Measurements from ENCODE around the gene SNRPN. TPM values are rescaled to one million over a fixed set of nuclear protein-coding genes. Genes with fewer than 3 reads are reported as not detected.

The SNRPN gene
- total RNA-seq, 1 donor, result 117 TPM

DNA sequence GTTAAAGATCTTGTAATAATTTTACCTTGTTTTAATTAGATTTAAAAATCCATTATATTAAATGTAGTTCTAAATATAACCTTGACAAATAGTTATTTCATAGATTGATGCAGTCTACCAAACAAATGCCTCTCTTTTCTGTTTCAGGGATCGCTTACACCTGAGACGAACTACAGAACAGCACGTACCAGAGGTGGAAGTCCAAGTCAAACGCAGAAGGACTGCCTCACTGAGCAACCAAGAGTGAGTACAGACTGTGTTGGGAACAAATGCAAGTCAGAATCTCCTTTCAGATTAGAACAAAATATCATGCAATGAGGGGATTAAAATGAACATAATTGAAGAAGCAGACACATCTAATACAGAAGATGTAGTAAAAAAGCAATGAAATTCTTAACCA lies 7.2 kb downstream of the SNRPN start:
- Histone ChIP-seq H2AFZ (ENCODE audit: low read length) (no peak overlapping the region), H3K27ac (ENCODE audit: low read depth, low read length) (no peak overlapping the region), H3K4me3 (ENCODE audit: insufficient read depth, low read length) (no peak overlapping the region), H4K20me1 (ENCODE audit: insufficient read depth, low read length) (peaks cover 4% of the 10 kb centered on the region), H3K79me2 (ENCODE audit: insufficient read depth, low read length) (peaks cover 53% of the 10 kb centered on the region), H3K27me3 (ENCODE audit: insufficient read depth, low read length) (no peaks in the 10 kb centered on the region), H3K9me3 (ENCODE audit: low read depth, low read length) (no peaks in the 10 kb centered on the region), H3K36me3 (ENCODE audit: insufficient read depth, low read length) (peaks cover 7% of the 10 kb centered on the region), H3K4me1 (ENCODE audit: insufficient read depth, low read length) (no peaks in the 10 kb centered on the region), H3K4me2 (ENCODE audit: insufficient read depth, low read length) (no peak overlapping the region)
- TF ChIP-seq, protein P1, sequence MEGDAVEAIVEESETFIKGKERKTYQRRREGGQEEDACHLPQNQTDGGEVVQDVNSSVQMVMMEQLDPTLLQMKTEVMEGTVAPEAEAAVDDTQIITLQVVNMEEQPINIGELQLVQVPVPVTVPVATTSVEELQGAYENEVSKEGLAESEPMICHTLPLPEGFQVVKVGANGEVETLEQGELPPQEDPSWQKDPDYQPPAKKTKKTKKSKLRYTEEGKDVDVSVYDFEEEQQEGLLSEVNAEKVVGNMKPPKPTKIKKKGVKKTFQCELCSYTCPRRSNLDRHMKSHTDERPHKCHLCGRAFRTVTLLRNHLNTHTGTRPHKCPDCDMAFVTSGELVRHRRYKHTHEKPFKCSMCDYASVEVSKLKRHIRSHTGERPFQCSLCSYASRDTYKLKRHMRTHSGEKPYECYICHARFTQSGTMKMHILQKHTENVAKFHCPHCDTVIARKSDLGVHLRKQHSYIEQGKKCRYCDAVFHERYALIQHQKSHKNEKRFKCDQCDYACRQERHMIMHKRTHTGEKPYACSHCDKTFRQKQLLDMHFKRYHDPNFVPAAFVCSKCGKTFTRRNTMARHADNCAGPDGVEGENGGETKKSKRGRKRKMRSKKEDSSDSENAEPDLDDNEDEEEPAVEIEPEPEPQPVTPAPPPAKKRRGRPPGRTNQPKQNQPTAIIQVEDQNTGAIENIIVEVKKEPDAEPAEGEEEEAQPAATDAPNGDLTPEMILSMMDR (IDR thresholded peaks at IDR 0.05; ENCODE audit: extremely low read depth, low read depth, low read length), result no peak
- DNase-seq (ENCODE audit: insufficient read length, low spot score, missing footprints), result no peak

DNA sequence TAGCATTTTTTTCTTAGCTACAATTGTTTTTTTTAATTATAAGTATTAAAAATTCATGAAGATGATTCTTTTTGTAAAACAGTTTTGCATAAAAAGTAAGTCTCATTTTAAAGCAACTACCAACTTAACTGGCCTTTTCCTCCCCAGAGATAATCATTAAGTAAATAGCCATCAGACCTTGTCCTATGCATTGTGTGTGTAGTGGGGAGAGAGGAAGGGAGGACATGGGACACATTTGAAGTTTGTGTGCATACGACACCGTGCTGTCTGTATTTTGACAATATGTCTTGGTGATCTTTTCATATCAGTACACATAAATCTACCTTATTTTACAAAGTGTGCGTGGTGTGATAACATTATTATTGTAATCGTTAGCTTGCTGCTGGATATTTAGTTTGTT lies 8.1 kb downstream of the SNRPN start:
- H3K79me2 ChIP-seq (ENCODE audit: insufficient read depth, low read length), result peaks cover 45% of the 10 kb centered on the region

DNA sequence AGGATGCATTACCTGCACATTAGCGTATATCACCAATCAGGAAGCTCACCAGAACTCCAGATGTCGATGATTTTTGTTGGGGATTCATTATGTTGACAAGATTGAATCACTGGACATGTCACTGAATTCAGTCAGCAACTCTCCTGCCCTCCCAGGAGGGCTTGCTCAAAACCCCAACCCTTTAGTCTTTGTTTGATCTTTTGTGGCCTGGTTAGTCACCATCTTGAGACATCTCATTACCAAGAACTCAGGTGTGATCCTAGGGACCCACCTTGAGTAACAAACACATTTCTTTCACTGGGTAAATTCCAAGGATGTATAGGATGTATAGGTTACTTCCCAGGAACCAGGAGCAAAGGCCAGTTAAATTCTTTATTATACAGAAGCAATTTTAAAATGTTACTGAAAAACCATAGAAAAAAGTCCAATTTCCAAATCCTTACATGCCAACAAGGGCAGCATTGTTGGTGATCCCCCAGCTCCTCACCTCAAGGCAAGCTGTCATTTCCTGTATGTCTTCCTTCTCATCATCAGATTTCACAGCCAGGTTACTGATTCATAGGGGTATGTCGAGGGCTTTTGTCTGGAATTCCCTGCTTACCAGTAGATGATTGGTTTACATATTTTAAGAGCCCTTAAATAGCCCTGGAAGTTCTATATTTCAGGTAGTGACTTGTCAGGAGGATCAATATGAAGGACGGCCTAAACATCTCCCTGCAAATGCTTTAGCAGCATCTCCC lies 11.7 kb downstream of the SNRPN start:
- TF ChIP-seq, protein P1 (IDR thresholded peaks at IDR 0.05; ENCODE audit: extremely low read depth, low read depth, low read length), result no peak
- peaks cover 8% of the 10 kb centered on the region for H3K79me2 ChIP-seq (ENCODE audit: insufficient read depth, low read length)

More for the DNA sequence above, 8.1 kb downstream of the SNRPN start:
- Histone ChIP-seq H3K4me2 (ENCODE audit: insufficient read depth, low read length) (no peak overlapping the region), H3K4me3 (ENCODE audit: insufficient read depth, low read length) (no peak overlapping the region), H3K27me3 (ENCODE audit: insufficient read depth, low read length) (no peaks in the 10 kb centered on the region), H2AFZ (ENCODE audit: low read length) (no peak overlapping the region), H3K27ac (ENCODE audit: low read depth, low read length) (no peak overlapping the region), H3K9me3 (ENCODE audit: low read depth, low read length) (no peaks in the 10 kb centered on the region), H3K4me1 (ENCODE audit: insufficient read depth, low read length) (no peaks in the 10 kb centered on the region), H3K36me3 (ENCODE audit: insufficient read depth, low read length) (peaks cover 9% of the 10 kb centered on the region), H4K20me1 (ENCODE audit: insufficient read depth, low read length) (peaks cover 3% of the 10 kb centered on the region)
- DNase-seq (ENCODE audit: insufficient read length, low spot score, missing footprints), result no peak
- TF ChIP-seq, protein P1 (IDR thresholded peaks at IDR 0.05; ENCODE audit: extremely low read depth, low read depth, low read length), result no peak

DNA sequence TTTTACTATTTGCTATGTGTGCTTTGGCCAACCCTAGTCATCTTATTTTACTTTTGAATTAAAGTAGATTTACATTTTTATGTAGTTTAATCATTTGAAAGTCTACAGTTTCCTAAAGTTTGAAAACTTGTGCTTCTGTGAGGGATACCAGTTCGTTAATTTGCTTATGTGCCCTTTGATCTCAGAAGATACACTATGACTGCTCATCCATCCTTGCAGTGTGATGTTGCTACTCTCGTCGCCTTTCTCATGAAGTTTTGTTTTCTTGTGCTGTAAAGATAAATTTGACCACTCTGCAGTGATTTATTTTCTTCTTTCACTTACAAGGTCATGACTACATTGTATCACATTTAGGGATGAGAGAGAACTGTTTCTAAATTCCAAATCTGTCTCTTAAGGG lies 16.3 kb downstream of the SNRPN start:
- H2AFZ ChIP-seq (ENCODE audit: low read length), result no peak overlapping the region
- no peak overlapping the region for H3K4me2 ChIP-seq (ENCODE audit: insufficient read depth, low read length)
- TF ChIP-seq, protein P1 (IDR thresholded peaks at IDR 0.05; ENCODE audit: extremely low read depth, low read depth, low read length), result no peak
- no peaks in the 10 kb centered on the region for H3K9me3 ChIP-seq (ENCODE audit: low read depth, low read length)
- H3K4me1 ChIP-seq (ENCODE audit: insufficient read depth, low read length), result no peaks in the 10 kb centered on the region
- H3K79me2 ChIP-seq (ENCODE audit: insufficient read depth, low read length), result no peaks in the 10 kb centered on the region
- H3K4me3 ChIP-seq (ENCODE audit: insufficient read depth, low read length), result no peak overlapping the region
- H3K27ac ChIP-seq (ENCODE audit: low read depth, low read length), result no peak overlapping the region
- H4K20me1 ChIP-seq (ENCODE audit: insufficient read depth, low read length), result no peaks in the 10 kb centered on the region
- peaks cover 3% of the 10 kb centered on the region for H3K36me3 ChIP-seq (ENCODE audit: insufficient read depth, low read length)
- no peak for DNase-seq (ENCODE audit: insufficient read length, low spot score, missing footprints)
- H3K27me3 ChIP-seq (ENCODE audit: insufficient read depth, low read length), result no peaks in the 10 kb centered on the region

More for the DNA sequence above, 11.7 kb downstream of the SNRPN start:
- Histone ChIP-seq H3K4me3 (ENCODE audit: insufficient read depth, low read length) (no peak overlapping the region), H3K36me3 (ENCODE audit: insufficient read depth, low read length) (peaks cover 9% of the 10 kb centered on the region), H3K4me1 (ENCODE audit: insufficient read depth, low read length) (no peaks in the 10 kb centered on the region), H3K9me3 (ENCODE audit: low read depth, low read length) (no peaks in the 10 kb centered on the region), H3K27me3 (ENCODE audit: insufficient read depth, low read length) (no peaks in the 10 kb centered on the region), H4K20me1 (ENCODE audit: insufficient read depth, low read length) (peaks cover 3% of the 10 kb centered on the region), H3K4me2 (ENCODE audit: insufficient read depth, low read length) (no peak overlapping the region), H3K27ac (ENCODE audit: low read depth, low read length) (no peak overlapping the region), H2AFZ (ENCODE audit: low read length) (no peak overlapping the region)
- DNase-seq (ENCODE audit: insufficient read length, low spot score, missing footprints), result no peak
